NCI-H345 treated with DMSO at 0.1 percent for 48 hours (cell line): Measurements from ENCODE around the gene ARHGAP42.
A peak's percentile ranks its signal among the peaks of the same experiment; 100 is the strongest.

Source experiments
- DNase-seq: peaks from one replicate; lab custom pipeline; 2025; ENCODE audit not compliant: unreplicated experiment; lab: John Stamatoyannopoulos, UW

ARHGAP42 gene

DNA sequence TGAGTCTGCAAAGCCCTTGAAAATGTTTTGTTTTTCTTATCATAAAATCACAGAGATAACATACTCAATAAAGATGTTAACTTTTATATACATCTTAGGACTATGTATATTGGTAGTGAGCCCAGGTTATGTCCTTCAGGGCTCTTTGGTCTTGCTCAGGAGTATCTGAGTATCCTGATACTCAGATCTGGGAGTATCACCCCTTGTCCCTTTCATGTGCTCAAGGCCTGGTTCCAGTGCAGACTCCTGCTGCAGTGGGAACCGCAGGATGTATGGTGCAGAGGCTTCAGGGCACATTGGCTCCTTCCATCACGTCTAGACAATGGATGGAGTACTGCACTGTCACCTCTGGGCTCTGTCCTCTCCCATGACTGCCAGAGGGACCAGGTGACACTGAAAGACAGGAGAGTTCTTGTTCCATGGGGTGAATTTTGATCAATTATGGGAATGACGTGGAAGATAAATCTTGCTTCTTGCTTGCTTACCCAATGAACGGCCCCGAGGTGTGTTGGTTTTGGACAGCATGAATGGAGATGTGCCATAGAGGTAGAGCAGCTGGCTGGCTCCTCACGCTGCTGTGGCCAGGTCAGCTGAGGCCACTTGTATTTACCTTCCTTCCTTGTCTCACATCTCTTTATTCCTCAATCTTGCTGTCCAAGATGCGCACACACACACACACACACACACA, 215.5 kb downstream of the ARHGAP42 start:
- DNase-seq, result no peak

DNA sequence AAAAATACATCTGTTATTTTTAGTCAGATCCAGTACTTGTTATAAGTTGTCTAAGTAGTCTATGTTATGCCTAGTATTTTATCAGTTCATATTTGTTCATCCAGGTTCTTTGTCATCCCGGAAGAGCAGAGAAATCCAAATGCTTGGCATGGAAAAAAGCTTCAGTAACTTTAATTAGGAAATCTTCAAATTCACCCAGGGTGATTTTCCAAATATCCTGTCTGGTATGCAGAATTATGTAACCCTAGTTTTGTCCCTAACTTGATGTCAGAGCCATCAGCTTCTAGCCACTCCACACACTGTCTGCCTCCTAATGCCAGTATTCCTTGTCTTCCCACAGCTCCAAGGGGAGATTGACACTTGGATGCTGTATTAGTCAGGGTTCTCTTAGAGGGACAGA, 216.2 kb downstream of the ARHGAP42 start:
- DNase-seq, result no peak

DNA sequence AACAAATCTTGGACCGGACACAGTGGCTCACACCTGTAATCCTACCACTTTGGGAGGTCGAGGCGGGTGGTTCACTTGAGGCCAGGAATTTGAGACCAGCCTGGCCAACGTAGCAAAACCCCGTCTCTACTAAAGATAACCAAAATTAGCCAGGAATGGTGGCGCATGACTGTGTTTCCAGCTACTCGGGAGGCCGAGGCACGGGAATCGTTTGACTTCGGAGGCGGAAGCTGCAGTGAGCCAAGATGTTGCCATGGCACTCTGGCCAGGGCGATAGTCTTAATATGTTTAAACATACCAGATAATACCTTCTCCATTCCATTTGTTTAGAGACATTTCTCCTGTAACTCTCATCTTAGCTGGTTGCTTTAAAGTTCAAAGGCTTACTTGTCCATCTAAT, 218.6 kb downstream of the ARHGAP42 start:
- DNase-seq, result no peak

GRCh38 chr11:100908746-100909145, 221.7 kb downstream of the ARHGAP42 start:
- DNase-seq, result no peak

DNA sequence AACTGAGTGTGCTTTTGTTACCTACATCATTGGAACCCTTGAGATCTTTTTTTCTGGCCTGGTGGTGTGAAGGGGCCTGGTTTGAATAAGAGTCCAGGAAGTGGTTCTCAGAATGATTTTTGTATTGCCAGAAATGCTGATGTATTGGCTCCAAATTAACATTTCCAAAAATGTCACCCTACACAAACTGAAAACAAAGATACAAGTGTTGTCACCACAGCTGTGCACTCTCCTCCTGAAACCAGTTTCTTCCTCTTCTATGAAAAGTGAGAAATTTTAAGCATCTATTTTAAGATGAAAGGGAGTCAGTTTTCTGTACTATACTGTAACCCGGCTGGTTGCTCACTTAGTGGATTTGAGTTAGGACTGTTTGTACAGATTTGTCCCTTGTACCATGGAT, 223.7 kb downstream of the ARHGAP42 start:
- no peak for DNase-seq

DNA sequence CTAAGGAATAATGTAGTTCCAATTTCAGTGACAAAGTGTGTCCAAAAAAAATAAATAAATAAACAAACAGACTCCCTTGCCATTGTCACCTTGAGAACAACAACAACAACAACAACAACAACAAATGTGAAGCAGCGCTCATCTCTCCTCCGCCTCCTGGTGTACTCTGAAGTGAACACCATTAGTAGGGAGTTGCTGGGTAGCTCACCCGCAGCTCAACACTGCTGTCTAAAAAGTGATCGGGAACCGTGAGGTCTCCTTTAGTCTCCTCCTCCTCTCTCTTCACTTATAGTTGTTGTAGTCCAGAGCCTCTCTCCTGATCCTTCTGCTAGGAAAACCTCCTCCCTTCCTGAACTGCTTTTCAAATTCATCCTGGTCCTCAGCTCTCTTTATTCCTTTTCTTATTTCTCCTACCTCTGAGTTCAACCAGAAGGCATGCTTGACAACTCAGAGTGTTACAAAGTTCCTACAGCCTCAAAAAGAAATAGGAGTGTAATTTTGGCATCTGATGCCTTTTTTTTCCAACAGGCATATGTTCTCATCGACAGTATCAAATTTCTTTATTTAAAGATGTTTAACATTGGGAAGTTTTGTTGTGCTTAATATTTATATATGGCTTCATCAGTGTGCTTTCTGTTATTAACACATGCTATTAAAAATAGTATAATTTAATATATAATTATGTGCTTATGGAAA, 227.5 kb downstream of the ARHGAP42 start:
- DNase-seq, result no peak

DNA sequence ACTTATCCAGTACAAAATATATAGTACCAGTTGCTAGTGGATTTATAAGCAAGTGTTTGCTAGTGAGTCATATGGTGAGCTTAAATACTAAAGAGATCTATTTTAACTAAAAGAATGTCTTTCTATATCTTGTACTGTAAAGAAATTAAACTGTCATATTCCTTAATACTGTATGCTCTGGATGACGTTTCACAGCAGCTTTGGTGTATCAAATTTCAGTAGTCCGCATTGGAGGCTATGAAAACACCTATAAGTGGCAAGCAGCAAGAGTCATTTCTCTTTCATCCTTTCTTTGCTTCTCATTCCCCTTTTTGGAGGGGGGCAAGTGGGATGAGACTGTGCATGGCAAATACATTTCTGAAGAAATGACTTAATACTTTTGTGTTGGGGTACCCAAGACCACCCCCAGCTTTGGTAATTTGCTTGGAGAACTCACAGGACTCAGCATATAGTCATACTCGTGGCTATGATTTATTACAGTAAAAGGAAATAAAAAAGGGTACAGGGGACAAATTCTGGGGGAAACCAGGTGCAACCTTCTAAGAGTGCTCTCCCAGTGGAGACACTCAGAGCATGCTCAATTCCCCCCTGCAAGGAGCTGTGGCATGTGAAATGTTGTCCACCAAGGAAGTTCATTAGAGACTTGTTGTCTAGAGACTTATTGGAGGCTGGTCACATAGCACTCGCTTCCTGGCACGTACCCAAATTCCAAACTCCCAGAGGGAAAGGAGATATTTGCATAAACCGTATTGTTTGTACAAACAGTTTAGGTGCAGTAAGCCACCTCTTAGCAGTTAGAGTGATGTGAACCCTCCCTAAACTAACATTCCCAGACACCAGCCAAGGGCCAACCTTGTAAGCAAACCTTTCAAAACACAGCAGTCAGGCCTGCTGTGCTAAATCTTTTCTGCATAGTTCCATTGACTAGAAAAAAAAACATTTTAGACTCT, 231.7 kb downstream of the ARHGAP42 start:
- DNase-seq, result peak; percentile 37

GRCh38 chr11:100920593-100920992, 233.5 kb downstream of the ARHGAP42 start:
- no peak for DNase-seq

GRCh38 chr11:100922121-100922520, 235.0 kb downstream of the ARHGAP42 start:
- DNase-seq, result no peak

- DNase-seq, result no peak
Observed at GRCh38 chr11:100923555-100923954, 236.5 kb downstream of the ARHGAP42 start.

DNA sequence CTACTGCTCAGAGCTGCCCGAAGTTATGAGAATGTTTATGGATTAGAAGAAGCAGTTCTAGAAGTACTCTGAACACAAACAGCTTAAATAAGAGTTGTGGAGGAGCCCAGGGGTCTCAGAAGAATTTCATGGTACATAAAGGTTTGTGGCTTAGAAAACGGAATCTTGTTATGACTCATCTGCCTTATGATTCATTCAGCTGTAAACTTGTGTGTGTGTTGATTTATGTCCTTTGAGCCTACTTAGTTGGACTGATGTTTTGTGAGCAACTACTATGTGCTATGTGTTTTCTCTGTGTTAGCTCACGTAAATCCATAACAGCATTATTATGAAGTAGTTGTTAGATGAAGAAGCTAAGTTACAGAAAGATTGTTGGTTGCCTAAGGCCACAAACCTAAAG, 238.8 kb downstream of the ARHGAP42 start:
- no peak for DNase-seq

DNA sequence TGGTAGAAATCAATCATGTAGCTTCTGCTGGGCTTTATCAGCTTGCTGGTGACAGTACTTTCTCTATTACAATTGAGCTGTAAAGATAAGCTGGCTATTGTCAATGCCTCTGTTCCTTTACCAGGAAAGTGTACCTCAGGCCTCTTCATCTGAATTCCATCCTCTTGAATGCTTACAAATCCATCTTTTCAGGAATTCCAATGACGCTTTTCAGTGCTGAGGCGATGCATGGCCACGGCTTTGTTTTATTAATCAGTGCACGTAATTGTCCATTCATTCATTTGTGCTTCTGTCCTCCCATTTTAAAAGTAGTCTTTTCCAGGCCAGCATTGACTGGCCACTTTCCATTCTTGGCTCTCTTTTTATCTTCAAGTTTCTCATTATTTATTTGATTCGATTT, 240.5 kb downstream of the ARHGAP42 start:
- DNase-seq, result no peak

- no peak for DNase-seq
Observed at GRCh38 chr11:100928426-100928825, 241.3 kb downstream of the ARHGAP42 start.

DNA sequence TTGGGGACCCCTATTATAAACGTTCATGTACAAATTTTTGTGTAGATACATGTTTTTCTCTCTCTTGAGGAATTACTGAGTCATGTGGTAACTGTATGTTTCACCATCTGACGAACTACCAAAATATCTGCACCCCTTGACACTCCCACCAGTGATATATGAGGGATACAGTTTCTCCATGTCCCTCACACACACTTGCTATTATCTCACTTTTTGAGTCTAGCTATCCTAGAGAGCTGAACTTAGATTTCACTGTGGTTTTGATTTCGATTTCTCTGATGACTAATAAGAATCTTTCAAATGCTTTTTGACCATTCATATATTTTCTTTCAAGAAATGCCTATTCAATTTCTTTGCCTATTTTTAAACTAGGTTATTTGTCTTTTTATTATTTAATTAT, 242.3 kb downstream of the ARHGAP42 start:
- DNase-seq, result no peak

DNA sequence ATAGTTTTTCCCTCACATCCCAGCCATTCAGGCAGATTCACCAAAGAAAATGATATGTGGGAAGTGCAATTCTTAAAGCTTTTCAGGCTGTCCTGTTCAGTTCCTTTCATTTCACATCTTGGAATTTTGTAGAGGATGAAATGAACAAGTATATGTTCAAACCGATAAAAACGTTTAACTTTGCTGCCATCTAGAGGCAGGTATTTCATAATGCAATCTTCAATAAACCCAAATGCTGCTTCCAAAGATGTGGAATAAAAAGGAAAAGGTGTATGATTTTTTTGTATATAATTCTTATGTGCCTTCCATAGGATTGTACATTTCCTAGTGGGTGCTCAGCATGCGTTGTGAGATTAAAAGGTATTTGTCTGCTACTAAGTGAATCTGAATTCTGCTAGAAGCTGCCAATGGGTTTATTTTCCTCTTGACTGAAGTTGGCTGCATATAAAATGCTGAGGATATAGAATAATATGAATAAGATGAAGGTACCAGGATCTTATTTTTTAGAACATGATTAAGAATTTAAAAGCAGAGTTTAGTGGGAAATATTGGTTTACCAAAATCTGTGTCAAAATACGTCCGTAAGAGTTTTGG, 243.2 kb downstream of the ARHGAP42 start:
- peak; percentile 46 for DNase-seq

DNA sequence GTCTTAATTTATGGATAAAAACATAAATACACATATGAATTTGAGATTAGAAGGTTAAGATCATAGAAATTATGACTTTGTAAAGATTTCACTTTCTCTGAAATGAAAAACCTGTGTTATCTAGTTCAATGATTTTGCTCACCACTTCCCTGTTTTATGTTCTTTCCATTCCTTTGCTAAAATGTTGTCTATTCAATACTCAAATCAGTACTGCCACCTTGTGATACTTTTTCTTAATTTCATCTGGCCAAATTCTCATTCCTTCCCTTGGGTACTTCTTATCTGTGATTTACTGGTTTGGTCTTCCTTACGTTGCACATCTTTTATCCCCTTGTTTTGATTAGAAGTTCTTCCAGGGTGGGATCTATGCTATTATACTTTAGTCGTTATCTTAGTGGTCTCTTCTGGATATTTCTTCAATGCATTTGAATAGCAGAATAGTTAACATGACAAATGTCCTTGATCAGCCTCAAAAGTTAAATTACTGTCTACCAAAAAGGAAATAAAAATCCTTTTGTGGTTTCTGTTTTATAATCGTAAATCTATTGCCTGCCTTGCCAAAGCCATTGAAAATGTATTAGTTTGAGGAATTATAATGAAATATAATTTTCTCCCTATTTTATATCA, 245.5 kb downstream of the ARHGAP42 start:
- no peak for DNase-seq

DNA sequence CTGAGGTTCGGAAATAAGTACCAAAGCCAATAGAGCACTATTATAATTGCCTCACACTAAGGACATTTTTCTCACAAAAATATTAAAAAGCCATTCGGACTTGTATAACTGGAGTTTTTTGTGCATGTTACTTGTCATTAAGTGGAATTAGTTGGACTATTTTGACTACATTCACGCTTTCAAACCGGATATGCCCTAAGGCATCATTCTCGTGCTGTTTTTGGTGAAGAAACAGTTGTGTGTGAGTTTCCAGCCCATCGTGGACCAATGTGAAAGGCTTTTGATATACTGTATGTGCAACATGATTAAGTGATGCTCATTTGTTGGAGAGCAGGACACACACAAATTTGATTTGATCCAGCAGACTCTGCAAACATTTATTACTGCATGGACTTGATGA, 249.7 kb downstream of the ARHGAP42 start:
- DNase-seq, result no peak

- DNase-seq, result no peak
Observed at GRCh38 chr11:100939571-100939970, 252.5 kb downstream of the ARHGAP42 start.

- no peak for DNase-seq
Observed at GRCh38 chr11:100940111-100940510, 253.0 kb downstream of the ARHGAP42 start.

- DNase-seq, result no peak
Observed at GRCh38 chr11:100941033-100941432, 253.9 kb downstream of the ARHGAP42 start.

GRCh38 chr11:100942016-100942415, 254.9 kb downstream of the ARHGAP42 start:
- DNase-seq, result no peak
